B cell (primary cell): ENCODE measurements around the gene CPE.

Experiments
- CTCF ChIP-seq: fragments of 200-600 bp; IDR thresholded peaks from one replicate; pipeline ENCODE4 v1.8.0; 2022; ENCODE audit warnings: antibody characterized with exemption, mild to moderate bottlenecking
- EZH2 ChIP-seq: IDR thresholded peaks from 2 replicates; pipeline ENCODE4 v1.6.1; 2012; ENCODE audit warnings: borderline replicate concordance, low read depth, mild to moderate bottlenecking, moderate library complexity, low read length; ENCODE audit not compliant: insufficient read depth, poor library complexity, severe bottlenecking

GRCh38 chr4:165403637-165404036, 24.8 kb downstream of the CPE start:
- TF ChIP-seq CTCF (no peak), EZH2 (no peak)
